Stimulated activated CD4-positive, alpha-beta T cell treated with anti-CD3 and anti-CD28 coated beads, Interleukin-1b, Interleukin-23, amount 100 ng/mL, for 48 hours (primary cell): ENCODE results near the gene TFF3.

ENCODE experiments used
- DNase-seq: peaks from one replicate; pipeline ENCODE4 v3.0.0-alpha.2; 2020

TFF3 gene

GRCh38 chr21:42262831-42263231 lies 52.4 kb downstream of the TFF3 start:
- DNase-seq, result no peak

- DNase-seq, result no peak
These were observed 53.4 kb downstream of the TFF3 start for GRCh38 chr21:42261829-42262200.
